Fibroblast of lung (primary cell): Measurements from ENCODE around the gene ASPHD2. TPM values are rescaled to one million over a fixed set of nuclear protein-coding genes. Genes with fewer than 3 reads are reported as not detected.

Source experiments
- DNase-seq, 2 donors: peaks; one replicate each; pipeline versions ENCODE4 v3.0.0 to v3.0.0-alpha.2; 2010; ENCODE audit warnings: low read depth in 2 of 2
- H2AFZ ChIP-seq: 2 replicates; pipeline ENCODE4 v1.5.1; 2012; ENCODE audit warnings: low read length, control low read depth, inconsistent platforms
- H3K27ac ChIP-seq: 2 replicates; pipeline ENCODE4 v1.5.1; 2011; ENCODE audit warnings: low read length, control low read depth; ENCODE audit not compliant: insufficient read depth
- H3K27me3 ChIP-seq: 2 replicates; pipeline ENCODE4 v1.5.1; 2011; ENCODE audit warnings: mild to moderate bottlenecking, low read length; ENCODE audit not compliant: control insufficient read depth, insufficient read depth
- H3K36me3 ChIP-seq: 2 replicates; pipeline ENCODE4 v1.5.1; 2011; ENCODE audit warnings: low read length; ENCODE audit not compliant: control insufficient read depth, insufficient read depth
- H3K4me1 ChIP-seq: 2 replicates; pipeline ENCODE4 v1.5.1; 2011; ENCODE audit warnings: low read length; ENCODE audit not compliant: control insufficient read depth, insufficient read depth; ENCODE audit errors: extremely low read depth
- H3K4me2 ChIP-seq: 2 replicates; pipeline ENCODE4 v1.5.1; 2011; ENCODE audit warnings: low read length, control low read depth; ENCODE audit not compliant: insufficient read depth; ENCODE audit errors: extremely low read depth
- H3K4me3 ChIP-seq, 4 experiments: fragments of 200-600 bp in 1 of 4; sonication (generic) in 1 of 4; replicated peaks in 1 of 4; 2 replicates each; pipeline ENCODE4 v1.5.1; 2011 to 2016; ENCODE audit warnings: low read length in 4 of 4, low read depth in 3 of 4, mild to moderate bottlenecking in 3 of 4, control low read depth in 2 of 4, inconsistent platforms in 1 of 4, mixed read lengths in 1 of 4; ENCODE audit not compliant: insufficient read depth in 1 of 4; ENCODE audit errors: control extremely low read depth in 1 of 4
- H3K79me2 ChIP-seq: 2 replicates; pipeline ENCODE4 v1.5.1; 2012; ENCODE audit warnings: mild to moderate bottlenecking, low read length, inconsistent platforms; ENCODE audit not compliant: control insufficient read depth, insufficient read depth
- H3K9ac ChIP-seq: 2 replicates; pipeline ENCODE4 v1.5.1; 2011; ENCODE audit warnings: mild to moderate bottlenecking, low read length, control low read depth; ENCODE audit not compliant: insufficient read depth
- H3K9me3 ChIP-seq: 2 replicates; pipeline ENCODE4 v1.5.1; 2012; ENCODE audit warnings: low read depth, low read length; ENCODE audit not compliant: control insufficient read depth, insufficient read depth
- H4K20me1 ChIP-seq: 2 replicates; pipeline ENCODE4 v1.5.1; 2011; ENCODE audit warnings: low read length; ENCODE audit not compliant: control insufficient read depth, insufficient read depth; ENCODE audit errors: extremely low read depth
- EZH2 ChIP-seq: IDR thresholded peaks from 2 replicates; pipeline ENCODE4 v1.5.1; 2012; ENCODE audit warnings: low read length, control low read depth, mild to moderate bottlenecking; ENCODE audit errors: missing control alignments
- polyA plus RNA-seq, 2 donors: library from polyadenylated mRNA; depleted of rRNA in 1 of 2; stranded (reverse) in 1 of 2; unstranded in 1 of 2; fragments of >200 nt; gene quantifications; 2 replicates each; pipeline ENCODE4 v1.2.1, GENCODE V29; 2011 to 2012; ENCODE audit warnings: missing spikeins in 1 of 2
- total RNA-seq: library from RNA; depleted of rRNA; stranded (reverse); fragments of >200 nt; gene quantifications from 2 replicates; pipeline ENCODE4 v1.2.1, GENCODE V29; 2014
- TF ChIP-seq, protein P1 (sequence below), 2 donors: IDR thresholded peaks in 1 of 2; conservative IDR thresholded peaks in 1 of 2; 1 replicate in 1 of 2; 2 replicates in 1 of 2; pipeline ENCODE4 v1.5.1; 2011 to 2012; ENCODE audit warnings: low read length in 2 of 2, control low read depth in 1 of 2, inconsistent platforms in 1 of 2, low read depth in 1 of 2, mild to moderate bottlenecking in 1 of 2

ASPHD2 gene
- total and polyA plus RNA-seq, 2 donors (not counting 1 experiment from before 2014, with no cell fraction given), result 0.42 to 1.7 TPM

DNA sequence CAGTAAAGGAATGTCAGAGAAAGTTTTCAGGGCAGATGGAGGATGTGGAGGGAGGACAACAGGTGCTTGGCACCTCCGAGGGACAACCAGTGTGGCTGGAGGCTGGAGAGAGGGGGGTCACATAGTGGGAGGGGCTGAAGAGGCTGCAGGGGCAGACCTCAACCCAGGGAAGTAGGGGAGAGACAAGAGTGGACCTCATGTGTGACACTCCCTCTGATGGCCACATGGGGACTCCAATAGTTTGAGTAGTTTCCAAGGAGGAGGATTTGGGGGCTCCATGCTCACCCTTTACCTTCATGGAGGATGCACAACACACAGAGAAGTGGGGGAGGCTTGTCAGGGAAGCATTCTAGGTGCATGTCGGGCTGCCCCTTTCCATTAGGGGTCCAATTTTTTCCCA lies 35.1 kb upstream of the ASPHD2 start:
- no peak for DNase-seq
- Histone ChIP-seq H4K20me1 (no peaks in the 10 kb centered on the region), H3K9me3 (no peaks in the 10 kb centered on the region), H3K27ac (no peak overlapping the region), H3K36me3 (no peaks in the 10 kb centered on the region), H3K79me2 (no peaks in the 10 kb centered on the region), H3K27me3 (no peaks in the 10 kb centered on the region), H3K4me2 (no peak overlapping the region), H3K4me1 (no peaks in the 10 kb centered on the region), H3K9ac (no peak overlapping the region), H2AFZ (no peak overlapping the region), H3K4me3 (no peak overlapping the region)
- no peak for TF ChIP-seq EZH2
- TF ChIP-seq, protein P1, sequence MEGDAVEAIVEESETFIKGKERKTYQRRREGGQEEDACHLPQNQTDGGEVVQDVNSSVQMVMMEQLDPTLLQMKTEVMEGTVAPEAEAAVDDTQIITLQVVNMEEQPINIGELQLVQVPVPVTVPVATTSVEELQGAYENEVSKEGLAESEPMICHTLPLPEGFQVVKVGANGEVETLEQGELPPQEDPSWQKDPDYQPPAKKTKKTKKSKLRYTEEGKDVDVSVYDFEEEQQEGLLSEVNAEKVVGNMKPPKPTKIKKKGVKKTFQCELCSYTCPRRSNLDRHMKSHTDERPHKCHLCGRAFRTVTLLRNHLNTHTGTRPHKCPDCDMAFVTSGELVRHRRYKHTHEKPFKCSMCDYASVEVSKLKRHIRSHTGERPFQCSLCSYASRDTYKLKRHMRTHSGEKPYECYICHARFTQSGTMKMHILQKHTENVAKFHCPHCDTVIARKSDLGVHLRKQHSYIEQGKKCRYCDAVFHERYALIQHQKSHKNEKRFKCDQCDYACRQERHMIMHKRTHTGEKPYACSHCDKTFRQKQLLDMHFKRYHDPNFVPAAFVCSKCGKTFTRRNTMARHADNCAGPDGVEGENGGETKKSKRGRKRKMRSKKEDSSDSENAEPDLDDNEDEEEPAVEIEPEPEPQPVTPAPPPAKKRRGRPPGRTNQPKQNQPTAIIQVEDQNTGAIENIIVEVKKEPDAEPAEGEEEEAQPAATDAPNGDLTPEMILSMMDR (conservative IDR thresholded peaks at IDR 0.05 in 1 of 2, IDR thresholded peaks at IDR 0.05 in 1 of 2; ENCODE audit: low read depth in 1 of 2, low read length in 2 of 2), result peak in 1 of 2 donors; percentile 3

DNA sequence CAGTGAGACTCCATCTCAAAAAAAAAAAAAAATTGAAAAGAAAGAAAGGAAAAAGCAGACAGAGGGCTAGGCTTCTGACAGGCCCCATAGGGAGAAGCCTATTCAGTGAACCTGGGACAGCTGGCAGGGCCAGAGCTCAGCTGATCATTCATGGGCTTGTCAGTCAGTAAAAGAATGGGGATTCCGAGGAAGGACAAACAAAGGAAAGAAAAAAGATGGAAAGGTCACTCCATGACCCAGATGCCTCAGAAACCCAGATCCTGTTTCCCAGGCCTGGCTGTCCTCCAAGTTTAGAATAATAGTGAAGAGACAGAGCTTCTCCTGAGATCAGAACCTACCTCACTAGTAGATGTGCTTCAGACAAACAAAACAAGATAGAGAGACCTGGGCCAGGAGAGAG lies 34.3 kb upstream of the ASPHD2 start:
- H3K27me3 ChIP-seq, result no peaks in the 10 kb centered on the region
- no peaks in the 10 kb centered on the region for H3K36me3 ChIP-seq
- DNase-seq, result no peak
- H3K79me2 ChIP-seq, result no peaks in the 10 kb centered on the region
- H4K20me1 ChIP-seq, result no peaks in the 10 kb centered on the region
- H3K9me3 ChIP-seq, result no peaks in the 10 kb centered on the region
- no peak overlapping the region for H2AFZ ChIP-seq
- no peak overlapping the region for H3K4me3 ChIP-seq
- H3K27ac ChIP-seq, result no peak overlapping the region
- H3K4me1 ChIP-seq, result no peaks in the 10 kb centered on the region
- no peak overlapping the region for H3K4me2 ChIP-seq
- H3K9ac ChIP-seq, result no peak overlapping the region
- TF ChIP-seq, protein P1 (conservative IDR thresholded peaks at IDR 0.05 in 1 of 2, IDR thresholded peaks at IDR 0.05 in 1 of 2; ENCODE audit: low read depth in 1 of 2, low read length in 2 of 2), result no peak
- no peak for TF ChIP-seq EZH2

DNA sequence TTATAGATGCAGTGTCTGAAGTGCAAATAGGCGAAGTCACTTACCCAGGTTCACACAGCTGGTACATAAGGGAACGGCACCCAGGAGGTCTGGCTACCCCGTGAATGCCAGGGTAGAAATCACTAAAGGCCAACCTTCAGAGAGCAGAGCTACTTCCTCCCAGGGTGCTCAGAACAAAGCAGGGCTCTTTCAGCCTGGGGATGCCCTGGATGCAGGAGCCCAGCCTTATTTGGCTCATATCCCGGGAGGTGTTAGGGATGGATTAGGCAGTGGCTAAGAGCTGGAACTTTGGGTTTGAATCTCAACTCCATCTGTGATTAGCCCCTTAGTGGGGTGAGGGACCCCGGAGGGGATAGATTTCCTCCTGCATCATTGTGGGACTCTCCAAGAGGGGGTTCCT lies 33.1 kb upstream of the ASPHD2 start:
- H3K27ac ChIP-seq, result no peak overlapping the region
- no peak for TF ChIP-seq EZH2
- TF ChIP-seq, protein P1 (conservative IDR thresholded peaks at IDR 0.05 in 1 of 2, IDR thresholded peaks at IDR 0.05 in 1 of 2; ENCODE audit: low read depth in 1 of 2, low read length in 2 of 2), result no peak
- H4K20me1 ChIP-seq, result no peaks in the 10 kb centered on the region
- no peak overlapping the region for H3K4me2 ChIP-seq
- no peaks in the 10 kb centered on the region for H3K9me3 ChIP-seq
- H3K36me3 ChIP-seq, result no peaks in the 10 kb centered on the region
- H3K4me1 ChIP-seq, result no peaks in the 10 kb centered on the region
- DNase-seq, result no peak
- H3K9ac ChIP-seq, result no peak overlapping the region
- H3K27me3 ChIP-seq, result no peaks in the 10 kb centered on the region
- no peak overlapping the region for H3K4me3 ChIP-seq
- H3K79me2 ChIP-seq, result no peaks in the 10 kb centered on the region
- no peak overlapping the region for H2AFZ ChIP-seq
